ENCODE measurements around the gene MRPL37.

MRPL37 gene

DNA sequence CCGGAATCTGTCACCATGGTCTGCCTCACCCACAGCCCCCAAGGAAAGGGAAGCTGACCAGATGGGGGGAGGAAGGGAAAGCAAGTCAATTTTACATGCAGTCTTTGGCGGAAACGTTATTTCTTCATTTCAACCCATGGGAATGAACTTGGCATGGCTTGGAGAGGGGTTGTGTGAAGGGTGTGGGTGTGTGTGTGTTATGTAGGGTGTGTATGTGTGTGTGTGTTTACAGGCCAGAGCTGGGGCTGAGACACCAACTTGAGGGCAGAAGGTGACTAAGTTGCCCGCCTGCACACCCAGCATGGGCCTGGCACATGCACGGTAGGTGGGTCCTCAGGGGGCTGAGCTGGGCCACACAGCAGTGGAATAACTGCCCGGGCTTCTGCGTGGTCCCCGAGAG lies 65.2 kb downstream of the MRPL37 start:
- DNase-seq (ENCODE audit: low read depth in 2 of 2): no peak

DNA sequence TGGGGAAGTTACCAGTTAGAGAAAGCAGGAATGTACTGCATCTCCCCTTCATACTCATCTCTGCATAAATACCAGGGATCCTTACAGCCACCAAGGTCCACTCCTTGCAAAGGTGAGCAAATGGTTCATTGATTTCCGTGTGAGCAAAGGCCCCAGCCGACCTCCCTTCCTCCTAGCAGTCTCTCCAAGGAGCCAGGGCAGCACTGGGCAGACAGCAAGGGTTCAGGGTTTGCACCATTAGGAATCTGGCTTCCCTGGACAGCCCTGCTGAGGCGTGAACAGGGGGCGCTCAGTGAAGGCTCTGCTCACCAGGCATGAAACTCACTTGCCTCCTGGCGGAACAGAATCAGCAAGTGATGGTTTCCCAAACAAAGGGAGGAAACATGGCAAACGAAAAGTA lies 65.7 kb downstream of the MRPL37 start:
- DNase-seq (ENCODE audit: low read depth in 2 of 2): no peak

DNA sequence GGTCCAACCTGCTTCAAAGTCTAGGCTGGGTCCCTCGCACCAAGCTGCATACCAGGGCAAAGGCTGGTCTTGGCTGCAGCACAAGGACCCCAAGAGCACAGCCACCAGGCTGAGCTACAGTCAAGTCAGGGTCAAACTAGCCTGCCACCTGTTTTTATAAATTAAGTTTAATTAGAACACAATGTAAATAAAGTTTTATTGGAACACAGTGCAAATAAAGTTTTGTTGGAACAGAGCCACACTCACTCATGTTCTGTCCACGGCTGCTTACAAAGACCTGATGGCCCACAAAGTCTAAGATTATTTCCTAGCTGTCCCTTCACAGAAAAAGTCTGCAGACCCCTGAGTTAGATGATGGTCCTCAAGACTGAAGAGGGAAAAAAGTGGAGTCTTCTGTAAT lies 66.2 kb downstream of the MRPL37 start:
- DNase-seq (ENCODE audit: low read depth in 2 of 2): no peak

DNA sequence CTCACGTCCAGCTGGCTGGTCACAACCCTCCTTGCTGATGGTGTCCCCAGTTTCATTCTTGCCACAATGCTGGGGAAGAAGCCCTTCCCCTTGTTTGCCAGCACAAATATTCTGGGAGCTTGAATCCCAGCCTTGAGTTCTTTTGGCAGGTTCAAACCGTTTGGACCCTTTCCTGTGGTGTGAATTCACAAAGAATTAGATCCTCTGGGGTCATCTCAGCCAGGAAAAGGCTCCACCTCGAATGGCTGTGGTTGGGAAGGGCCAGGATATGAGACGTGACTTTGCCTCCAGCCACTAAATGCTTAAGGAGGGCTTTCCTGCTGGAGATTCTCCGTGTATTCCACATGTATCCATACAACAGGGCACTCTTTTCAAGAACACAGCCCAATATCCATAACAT lies 66.9 kb downstream of the MRPL37 start:
- DNase-seq (ENCODE audit: low read depth in 2 of 2): no peak
